ENCODE measurements around the gene VEZF1.

VEZF1 gene

GRCh38 chr17:57945996-57946797, 41.9 kb downstream of the VEZF1 start:
- no peak for TF ChIP-seq POLR2A (IDR thresholded peaks at IDR 0.05; ENCODE audit: low read depth, low read length)
- TF ChIP-seq TAF1 (IDR thresholded peaks at IDR 0.05; ENCODE audit: borderline replicate concordance, low read depth, low read length) = no peak
- no peak for TF ChIP-seq POLR2AphosphoS5 (IDR thresholded peaks at IDR 0.05; ENCODE audit: low read depth, low read length)
- DNase-seq (ENCODE audit: insufficient read length) (no peak), FAIRE-seq (peak; percentile 42)

- TF ChIP-seq POLR2AphosphoS5 (IDR thresholded peaks at IDR 0.05; ENCODE audit: low read depth, low read length) (no peak), POLR2A (IDR thresholded peaks at IDR 0.05; ENCODE audit: low read depth, low read length) (no peak), TAF1 (IDR thresholded peaks at IDR 0.05; ENCODE audit: borderline replicate concordance, low read depth, low read length) (no peak)
- no peak for DNase-seq (ENCODE audit: insufficient read length)
- no peak for FAIRE-seq
These were observed 43.1 kb downstream of the VEZF1 start for GRCh38 chr17:57944908-57945307.

GRCh38 chr17:57943645-57944044, 44.4 kb downstream of the VEZF1 start:
- FAIRE-seq (no peak), DNase-seq (ENCODE audit: insufficient read length) (no peak)
- no peak for TF ChIP-seq POLR2AphosphoS5 (IDR thresholded peaks at IDR 0.05; ENCODE audit: low read depth, low read length)
- TF ChIP-seq TAF1 (IDR thresholded peaks at IDR 0.05; ENCODE audit: borderline replicate concordance, low read depth, low read length) = no peak
- TF ChIP-seq POLR2A (IDR thresholded peaks at IDR 0.05; ENCODE audit: low read depth, low read length) = no peak

GRCh38 chr17:57943140-57943539, 44.9 kb downstream of the VEZF1 start:
- FAIRE-seq (no peak), DNase-seq (ENCODE audit: insufficient read length) (no peak)
- TF ChIP-seq POLR2A (IDR thresholded peaks at IDR 0.05; ENCODE audit: low read depth, low read length) (no peak), TAF1 (IDR thresholded peaks at IDR 0.05; ENCODE audit: borderline replicate concordance, low read depth, low read length) (no peak), POLR2AphosphoS5 (IDR thresholded peaks at IDR 0.05; ENCODE audit: low read depth, low read length) (no peak)

- no peak for DNase-seq (ENCODE audit: insufficient read length)
- no peak for FAIRE-seq
These were observed 46.4 kb downstream of the VEZF1 start for GRCh38 chr17:57941384-57942370.

GRCh38 chr17:57940653-57941329, 47.3 kb downstream of the VEZF1 start:
- TF ChIP-seq POLR2A (IDR thresholded peaks at IDR 0.05; ENCODE audit: low read depth, low read length) (no peak), TAF1 (IDR thresholded peaks at IDR 0.05; ENCODE audit: borderline replicate concordance, low read depth, low read length) (no peak), POLR2AphosphoS5 (IDR thresholded peaks at IDR 0.05; ENCODE audit: low read depth, low read length) (no peak)
- no peak for FAIRE-seq
- DNase-seq (ENCODE audit: insufficient read length) = no peak

More at GRCh38 chr17:57941384-57942370, 46.4 kb downstream of the VEZF1 start:
- TF ChIP-seq TAF1 (IDR thresholded peaks at IDR 0.05; ENCODE audit: borderline replicate concordance, low read depth, low read length) (no peak), POLR2AphosphoS5 (IDR thresholded peaks at IDR 0.05; ENCODE audit: low read depth, low read length) (no peak)

- DNase-seq (ENCODE audit: insufficient read length) (no peak), FAIRE-seq (no peak)
- TF ChIP-seq POLR2AphosphoS5 (IDR thresholded peaks at IDR 0.05; ENCODE audit: low read depth, low read length) (no peak), POLR2A (IDR thresholded peaks at IDR 0.05; ENCODE audit: low read depth, low read length) (no peak), TAF1 (IDR thresholded peaks at IDR 0.05; ENCODE audit: borderline replicate concordance, low read depth, low read length) (no peak)
These were observed 47.8 kb downstream of the VEZF1 start for GRCh38 chr17:57940231-57940630.

GRCh38 chr17:57939797-57940196, 48.3 kb downstream of the VEZF1 start:
- TF ChIP-seq POLR2A (IDR thresholded peaks at IDR 0.05; ENCODE audit: low read depth, low read length) (no peak), POLR2AphosphoS5 (IDR thresholded peaks at IDR 0.05; ENCODE audit: low read depth, low read length) (peak; percentile 73; the same call in 1 of the 2 replicates), TAF1 (IDR thresholded peaks at IDR 0.05; ENCODE audit: borderline replicate concordance, low read depth, low read length) (no peak)
- peak; percentile 66 for DNase-seq (ENCODE audit: insufficient read length)
- FAIRE-seq = peak; percentile 93

- FAIRE-seq (no peak), DNase-seq (ENCODE audit: insufficient read length) (no peak)
- TF ChIP-seq POLR2A (IDR thresholded peaks at IDR 0.05; ENCODE audit: low read depth, low read length) (no peak), POLR2AphosphoS5 (IDR thresholded peaks at IDR 0.05; ENCODE audit: low read depth, low read length) (no peak)
These were observed 50.0 kb downstream of the VEZF1 start for GRCh38 chr17:57938061-57938502.

- no peak for DNase-seq (ENCODE audit: insufficient read length)
- no peak for FAIRE-seq
- no peak for TF ChIP-seq POLR2A (IDR thresholded peaks at IDR 0.05; ENCODE audit: low read depth, low read length)
- TF ChIP-seq TAF1 (IDR thresholded peaks at IDR 0.05; ENCODE audit: borderline replicate concordance, low read depth, low read length) = no peak
- TF ChIP-seq POLR2AphosphoS5 (IDR thresholded peaks at IDR 0.05; ENCODE audit: low read depth, low read length) = no peak
These were observed 50.6 kb downstream of the VEZF1 start for GRCh38 chr17:57937492-57937891.
